ENCODE results near the gene NFATC1.

Gene NFATC1

DNA sequence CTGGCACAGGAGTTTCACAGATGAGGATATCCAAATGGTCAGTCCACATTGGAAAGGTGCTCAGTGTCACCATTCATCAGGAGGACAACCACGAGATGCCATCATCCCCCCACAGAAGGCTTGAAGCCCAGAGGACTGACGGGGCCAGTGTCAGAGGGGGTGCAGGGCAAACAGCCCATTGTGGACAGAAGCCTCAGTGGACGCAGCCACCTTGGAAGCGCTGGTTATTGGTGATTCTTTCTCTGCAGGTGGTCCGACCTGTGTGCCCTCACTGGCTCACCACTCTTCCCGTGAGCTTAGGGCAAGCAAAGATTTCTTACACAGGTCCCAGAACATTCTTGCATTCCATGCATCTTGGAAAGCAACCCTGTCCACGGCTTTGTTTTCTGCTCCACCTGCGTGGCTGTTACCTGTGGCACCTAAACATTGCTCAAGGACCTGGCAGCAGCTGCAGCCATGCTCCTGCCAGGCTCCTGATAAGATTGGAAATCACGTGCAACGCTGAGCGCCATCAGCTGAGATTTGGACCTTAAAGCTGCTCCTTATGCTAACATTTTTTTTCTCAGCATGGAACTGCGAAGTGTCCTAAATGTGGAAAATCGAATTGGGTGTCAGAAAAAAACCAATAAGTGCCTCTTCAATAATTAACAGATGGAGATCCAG, 172.9 kb downstream of the NFATC1 start:
- Histone ChIP-seq H3K4me3 (ENCODE audit: low read length) (no peak overlapping the region), H3K9me3 (ENCODE audit: insufficient read depth, low read depth, low read length) (peaks cover 13% of the 10 kb centered on the region), H3K27ac (ENCODE audit: low read length) (no peak overlapping the region), H3K9ac (ENCODE audit: low read depth, low read length) (no peak overlapping the region), H3K27me3 (ENCODE audit: insufficient read depth, low read length) (peaks cover 5% of the 10 kb centered on the region; the same call in 1 of the 2 replicates), H3K36me3 (ENCODE audit: insufficient read depth, low read depth, low read length) (no peaks in the 10 kb centered on the region), H3K4me1 (ENCODE audit: insufficient read depth, low read length) (peaks cover 6% of the 10 kb centered on the region; the same call in 1 of the 2 replicates)

GRCh38 chr18:79569720-79570119, 174.0 kb downstream of the NFATC1 start:
- no peaks in the 10 kb centered on the region for H3K36me3 ChIP-seq (ENCODE audit: insufficient read depth, low read depth, low read length)
- no peak overlapping the region for H3K27ac ChIP-seq (ENCODE audit: low read length)
- no peak overlapping the region for H3K9ac ChIP-seq (ENCODE audit: low read depth, low read length)
- H3K4me3 ChIP-seq (ENCODE audit: low read length), result no peak overlapping the region
- peaks cover 19% of the 10 kb centered on the region for H3K9me3 ChIP-seq (ENCODE audit: insufficient read depth, low read depth, low read length)
- H3K27me3 ChIP-seq (ENCODE audit: insufficient read depth, low read length), result peaks cover 5% of the 10 kb centered on the region; the same call in 1 of the 2 replicates
- H3K4me1 ChIP-seq (ENCODE audit: insufficient read depth, low read length), result peaks cover 6% of the 10 kb centered on the region; the same call in 1 of the 2 replicates

- Histone ChIP-seq H3K27ac (ENCODE audit: low read length) (no peak overlapping the region), H3K36me3 (ENCODE audit: insufficient read depth, low read depth, low read length) (no peaks in the 10 kb centered on the region), H3K4me3 (ENCODE audit: low read length) (no peak overlapping the region), H3K9me3 (ENCODE audit: insufficient read depth, low read depth, low read length) (peaks cover 19% of the 10 kb centered on the region), H3K27me3 (ENCODE audit: insufficient read depth, low read length) (peaks cover 5% of the 10 kb centered on the region; the same call in 1 of the 2 replicates), H3K4me1 (ENCODE audit: insufficient read depth, low read length) (peaks cover 6% of the 10 kb centered on the region; the same call in 1 of the 2 replicates), H3K9ac (ENCODE audit: low read depth, low read length) (no peak overlapping the region)
These were observed 174.8 kb downstream of the NFATC1 start for GRCh38 chr18:79570266-79571201.

- Histone ChIP-seq H3K36me3 (ENCODE audit: insufficient read depth, low read depth, low read length) (no peaks in the 10 kb centered on the region), H3K27ac (ENCODE audit: low read length) (no peak overlapping the region), H3K4me1 (ENCODE audit: insufficient read depth, low read length) (peaks cover 6% of the 10 kb centered on the region; the same call in 1 of the 2 replicates), H3K27me3 (ENCODE audit: insufficient read depth, low read length) (peaks cover 5% of the 10 kb centered on the region; the same call in 1 of the 2 replicates), H3K4me3 (ENCODE audit: low read length) (no peak overlapping the region), H3K9me3 (ENCODE audit: insufficient read depth, low read depth, low read length) (peaks cover 19% of the 10 kb centered on the region), H3K9ac (ENCODE audit: low read depth, low read length) (no peak overlapping the region)
These were observed 175.7 kb downstream of the NFATC1 start for GRCh38 chr18:79571211-79572092.

DNA sequence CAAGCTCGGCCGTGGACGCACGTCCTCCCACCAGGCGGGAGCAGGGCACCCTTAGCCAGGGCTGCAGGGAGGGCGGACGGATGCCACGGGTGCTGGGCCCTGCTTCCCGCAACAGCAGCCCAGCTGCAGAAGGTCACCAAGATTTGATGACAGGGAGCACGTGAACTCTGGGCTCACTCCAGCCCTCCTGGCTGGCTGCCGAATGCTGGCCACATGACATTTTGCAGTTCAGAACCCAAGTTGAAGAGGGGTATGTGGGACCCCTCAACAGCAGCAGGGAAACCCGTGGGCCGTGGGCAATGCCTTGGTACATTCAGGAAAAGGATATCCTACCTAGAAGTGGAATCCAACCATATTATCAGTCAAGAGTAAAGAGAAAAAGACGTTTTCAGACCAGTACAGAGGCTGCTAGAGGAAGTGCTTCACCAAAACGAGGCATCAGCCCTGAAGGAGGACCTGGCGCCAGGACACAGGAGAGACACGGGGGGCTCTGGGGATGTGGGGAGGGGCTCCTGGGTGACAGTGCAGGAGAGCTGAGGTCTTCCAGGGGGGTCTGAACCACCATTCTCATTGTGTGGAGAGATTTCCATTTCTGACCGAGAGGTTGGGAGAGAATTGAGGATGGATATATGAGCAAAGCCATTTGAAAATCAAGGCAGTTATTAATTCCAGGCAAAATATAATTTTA, 176.5 kb downstream of the NFATC1 start:
- Histone ChIP-seq H3K4me3 (ENCODE audit: low read length) (no peak overlapping the region), H3K4me1 (ENCODE audit: insufficient read depth, low read length) (peaks cover 5% of the 10 kb centered on the region; the same call in 1 of the 2 replicates), H3K27ac (ENCODE audit: low read length) (no peak overlapping the region), H3K9me3 (ENCODE audit: insufficient read depth, low read depth, low read length) (peaks cover 19% of the 10 kb centered on the region), H3K36me3 (ENCODE audit: insufficient read depth, low read depth, low read length) (no peaks in the 10 kb centered on the region), H3K27me3 (ENCODE audit: insufficient read depth, low read length) (peaks cover 5% of the 10 kb centered on the region; the same call in 1 of the 2 replicates), H3K9ac (ENCODE audit: low read depth, low read length) (no peak overlapping the region)

- peaks cover 2% of the 10 kb centered on the region; the same call in 1 of the 2 replicates for H3K4me1 ChIP-seq (ENCODE audit: insufficient read depth, low read length)
- H3K9me3 ChIP-seq (ENCODE audit: insufficient read depth, low read depth, low read length), result peaks cover 19% of the 10 kb centered on the region
- H3K4me3 ChIP-seq (ENCODE audit: low read length), result no peak overlapping the region
- H3K27ac ChIP-seq (ENCODE audit: low read length), result no peak overlapping the region
- no peak overlapping the region for H3K9ac ChIP-seq (ENCODE audit: low read depth, low read length)
- H3K27me3 ChIP-seq (ENCODE audit: insufficient read depth, low read length), result peaks cover 5% of the 10 kb centered on the region; the same call in 1 of the 2 replicates
- no peaks in the 10 kb centered on the region for H3K36me3 ChIP-seq (ENCODE audit: insufficient read depth, low read depth, low read length)
These were observed 177.2 kb downstream of the NFATC1 start for GRCh38 chr18:79572848-79573451.

DNA sequence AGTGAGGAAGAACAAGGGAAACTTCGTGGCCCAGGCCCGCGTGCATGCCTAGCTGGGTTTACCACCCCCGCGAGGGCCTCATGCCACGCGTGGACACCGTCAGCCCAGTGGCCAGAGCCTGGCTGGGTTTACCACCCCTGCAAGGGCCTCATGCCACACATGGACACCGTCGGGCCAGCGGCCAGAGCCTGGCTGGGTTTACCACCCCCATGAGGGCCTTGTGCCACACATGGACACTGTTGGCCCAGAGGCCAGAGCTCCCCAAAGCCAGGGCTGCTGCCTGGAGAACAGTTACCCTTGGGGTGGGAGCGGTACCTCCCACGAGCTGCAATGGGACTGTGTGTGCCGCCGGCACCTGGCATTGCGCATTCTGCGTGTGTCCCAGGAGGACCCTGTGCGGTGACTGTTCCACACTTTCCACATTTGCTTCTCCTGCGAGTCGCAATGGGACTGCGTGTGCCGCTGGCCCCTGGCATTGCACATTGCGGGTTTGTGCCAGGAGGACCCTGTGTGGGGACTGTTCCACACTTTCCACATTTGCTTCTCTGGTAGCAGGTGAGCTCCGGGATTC, 178.3 kb downstream of the NFATC1 start:
- H3K36me3 ChIP-seq (ENCODE audit: insufficient read depth, low read depth, low read length), result no peaks in the 10 kb centered on the region
- no peak overlapping the region for H3K9ac ChIP-seq (ENCODE audit: low read depth, low read length)
- no peak overlapping the region for H3K27ac ChIP-seq (ENCODE audit: low read length)
- peaks cover 5% of the 10 kb centered on the region; the same call in 1 of the 2 replicates for H3K27me3 ChIP-seq (ENCODE audit: insufficient read depth, low read length)
- peaks cover 19% of the 10 kb centered on the region for H3K9me3 ChIP-seq (ENCODE audit: insufficient read depth, low read depth, low read length)
- H3K4me1 ChIP-seq (ENCODE audit: insufficient read depth, low read length), result no peaks in the 10 kb centered on the region
- no peak overlapping the region for H3K4me3 ChIP-seq (ENCODE audit: low read length)

DNA sequence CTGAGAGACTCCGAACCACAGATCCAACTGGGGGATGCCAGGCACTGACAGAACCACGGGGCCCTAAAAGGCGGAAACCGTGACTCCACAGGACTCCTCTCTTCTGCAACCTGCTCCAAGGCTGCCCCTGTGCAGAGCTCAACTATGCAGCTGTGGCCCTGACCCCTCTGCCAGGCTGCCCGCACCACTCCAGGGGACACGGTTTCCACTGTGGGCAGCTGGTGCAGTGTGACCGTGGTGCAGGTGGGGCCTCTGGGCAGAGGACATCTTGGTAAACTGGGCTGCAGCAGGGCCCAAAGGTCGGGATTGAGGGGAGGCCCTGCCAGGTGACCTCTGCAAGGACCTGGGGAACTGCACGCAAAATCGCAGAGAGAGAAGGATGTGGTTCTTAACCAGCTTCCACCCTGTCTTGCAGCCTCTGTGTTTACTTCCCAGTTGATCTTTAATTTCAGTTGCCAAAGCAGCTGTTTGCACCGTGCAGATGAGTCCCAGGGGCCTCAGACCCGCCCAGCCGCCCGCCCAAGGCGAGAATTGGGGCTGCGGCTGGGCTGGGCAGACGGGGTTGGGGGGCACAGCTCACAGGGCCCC, 179.3 kb downstream of the NFATC1 start:
- no peak overlapping the region for H3K27ac ChIP-seq (ENCODE audit: low read length)
- H3K4me1 ChIP-seq (ENCODE audit: insufficient read depth, low read length), result no peaks in the 10 kb centered on the region

DNA sequence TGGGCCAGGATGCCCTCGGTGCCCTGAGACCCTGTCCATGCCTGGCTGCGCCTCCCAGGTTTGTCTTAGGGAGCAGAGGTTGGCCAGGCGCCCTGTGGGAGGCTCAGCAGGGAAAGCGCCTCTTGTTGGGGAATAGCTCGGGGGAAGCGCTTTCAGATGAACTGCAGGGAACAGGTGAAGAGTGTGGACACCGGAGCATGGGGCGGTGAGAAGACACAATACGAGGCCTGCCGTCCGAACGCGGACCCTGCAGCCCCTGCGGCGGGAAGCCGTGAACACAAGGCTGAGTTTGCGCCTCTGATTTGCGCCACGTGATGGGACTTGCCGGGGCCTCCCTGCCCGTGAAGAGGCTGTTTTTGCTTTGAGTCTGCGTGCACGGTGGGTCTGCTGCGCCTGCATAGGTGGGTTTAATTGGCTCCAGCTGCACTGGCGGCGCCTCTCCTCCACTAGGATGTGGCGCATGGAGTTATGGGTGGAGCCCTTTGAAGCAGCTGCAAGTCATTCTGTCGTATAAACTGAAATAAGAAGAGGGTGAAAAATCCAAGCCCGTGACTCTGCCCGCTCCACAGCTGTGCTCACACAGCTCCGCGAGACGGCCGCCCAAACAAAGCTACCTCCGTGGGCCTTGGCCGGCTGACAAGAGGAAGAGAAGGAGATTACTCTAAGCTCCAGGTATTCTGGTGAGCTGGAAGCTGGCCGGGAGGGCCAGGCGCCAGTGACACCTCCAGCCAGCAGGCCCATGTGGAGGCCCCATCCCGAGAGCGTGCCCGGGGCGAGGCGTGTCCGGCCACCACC, 180.4 kb downstream of the NFATC1 start:
- H3K27ac ChIP-seq (ENCODE audit: low read length), result no peak overlapping the region
- H3K4me1 ChIP-seq (ENCODE audit: insufficient read depth, low read length), result no peaks in the 10 kb centered on the region
- peaks cover 19% of the 10 kb centered on the region for H3K9me3 ChIP-seq (ENCODE audit: insufficient read depth, low read depth, low read length)
- no peak overlapping the region for H3K4me3 ChIP-seq (ENCODE audit: low read length)
- H3K27me3 ChIP-seq (ENCODE audit: insufficient read depth, low read length), result no peaks in the 10 kb centered on the region
- H3K36me3 ChIP-seq (ENCODE audit: insufficient read depth, low read depth, low read length), result no peaks in the 10 kb centered on the region
- no peak overlapping the region for H3K9ac ChIP-seq (ENCODE audit: low read depth, low read length)

More for the DNA sequence above, 179.3 kb downstream of the NFATC1 start:
- Histone ChIP-seq H3K4me3 (ENCODE audit: low read length) (no peak overlapping the region), H3K27me3 (ENCODE audit: insufficient read depth, low read length) (no peaks in the 10 kb centered on the region), H3K9ac (ENCODE audit: low read depth, low read length) (no peak overlapping the region), H3K9me3 (ENCODE audit: insufficient read depth, low read depth, low read length) (peaks cover 19% of the 10 kb centered on the region), H3K36me3 (ENCODE audit: insufficient read depth, low read depth, low read length) (no peaks in the 10 kb centered on the region)
